Fibroblast of villous mesenchyme (primary cell): Measurements from ENCODE around the gene GSTO2. TPM values are rescaled to one million over a fixed set of nuclear protein-coding genes. Genes with fewer than 3 reads are reported as not detected.
A peak's percentile ranks its signal among the peaks of the same experiment; 100 is the strongest.

Experiments used
- DNase-seq: peaks from one replicate; pipeline ENCODE4 v3.0.0-alpha.2; 2010; ENCODE audit warnings: low read depth
- H3K4me3 ChIP-seq: 2 replicates; pipeline ENCODE4 v1.5.1; 2011; ENCODE audit warnings: low read depth, mild to moderate bottlenecking, low read length
- total RNA-seq: library from RNA; depleted of rRNA; stranded (reverse); fragments of >200 nt; gene quantifications from 2 replicates; pipeline ENCODE4 v1.2.3, GENCODE V29; 2012
- TF ChIP-seq, protein P1 (sequence below): IDR thresholded peaks from 2 replicates; pipeline ENCODE4 v1.5.1; 2012; ENCODE audit warnings: low read depth, mild to moderate bottlenecking, low read length; ENCODE audit not compliant: insufficient read depth

GSTO2 gene
- total RNA-seq, 1 donor, result 2.2 TPM

DNA sequence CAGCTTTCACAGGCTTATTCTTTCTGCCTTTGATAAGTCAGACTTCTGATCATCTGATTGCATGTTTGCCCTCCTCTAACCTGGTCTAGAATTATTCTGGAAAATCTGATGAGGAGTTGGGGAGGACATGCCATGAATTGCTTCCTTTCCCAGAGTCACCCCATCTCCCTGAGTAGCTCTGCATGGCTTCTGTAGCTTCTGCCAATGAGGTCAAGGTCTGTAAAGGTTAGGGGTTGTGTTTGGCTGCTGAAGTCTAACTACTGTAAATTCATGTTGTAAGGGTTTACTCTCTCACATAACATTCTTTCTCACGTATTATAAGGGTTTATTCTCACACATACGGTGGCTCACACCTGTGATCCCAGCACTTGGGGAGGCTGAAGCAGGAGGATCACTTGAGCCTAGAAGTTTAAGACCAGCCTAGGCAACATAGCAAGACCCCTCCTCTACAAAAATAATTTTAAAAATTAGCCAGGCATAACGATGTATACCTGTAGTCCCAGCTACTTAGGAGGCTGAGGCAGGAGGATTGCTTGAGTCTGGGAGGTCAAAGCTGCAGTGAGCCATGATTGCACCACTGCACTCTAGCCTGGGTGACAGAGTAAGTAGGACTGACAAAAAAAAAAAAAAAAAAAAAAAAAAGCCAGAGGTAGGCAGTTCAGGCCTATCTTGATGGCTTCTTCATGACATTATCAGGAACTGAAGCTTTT is 10.7 kb downstream of the GSTO2 start:
- no peak for DNase-seq
- TF ChIP-seq, protein P1, sequence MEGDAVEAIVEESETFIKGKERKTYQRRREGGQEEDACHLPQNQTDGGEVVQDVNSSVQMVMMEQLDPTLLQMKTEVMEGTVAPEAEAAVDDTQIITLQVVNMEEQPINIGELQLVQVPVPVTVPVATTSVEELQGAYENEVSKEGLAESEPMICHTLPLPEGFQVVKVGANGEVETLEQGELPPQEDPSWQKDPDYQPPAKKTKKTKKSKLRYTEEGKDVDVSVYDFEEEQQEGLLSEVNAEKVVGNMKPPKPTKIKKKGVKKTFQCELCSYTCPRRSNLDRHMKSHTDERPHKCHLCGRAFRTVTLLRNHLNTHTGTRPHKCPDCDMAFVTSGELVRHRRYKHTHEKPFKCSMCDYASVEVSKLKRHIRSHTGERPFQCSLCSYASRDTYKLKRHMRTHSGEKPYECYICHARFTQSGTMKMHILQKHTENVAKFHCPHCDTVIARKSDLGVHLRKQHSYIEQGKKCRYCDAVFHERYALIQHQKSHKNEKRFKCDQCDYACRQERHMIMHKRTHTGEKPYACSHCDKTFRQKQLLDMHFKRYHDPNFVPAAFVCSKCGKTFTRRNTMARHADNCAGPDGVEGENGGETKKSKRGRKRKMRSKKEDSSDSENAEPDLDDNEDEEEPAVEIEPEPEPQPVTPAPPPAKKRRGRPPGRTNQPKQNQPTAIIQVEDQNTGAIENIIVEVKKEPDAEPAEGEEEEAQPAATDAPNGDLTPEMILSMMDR, result no peak
- no peak overlapping the region for H3K4me3 ChIP-seq

DNA sequence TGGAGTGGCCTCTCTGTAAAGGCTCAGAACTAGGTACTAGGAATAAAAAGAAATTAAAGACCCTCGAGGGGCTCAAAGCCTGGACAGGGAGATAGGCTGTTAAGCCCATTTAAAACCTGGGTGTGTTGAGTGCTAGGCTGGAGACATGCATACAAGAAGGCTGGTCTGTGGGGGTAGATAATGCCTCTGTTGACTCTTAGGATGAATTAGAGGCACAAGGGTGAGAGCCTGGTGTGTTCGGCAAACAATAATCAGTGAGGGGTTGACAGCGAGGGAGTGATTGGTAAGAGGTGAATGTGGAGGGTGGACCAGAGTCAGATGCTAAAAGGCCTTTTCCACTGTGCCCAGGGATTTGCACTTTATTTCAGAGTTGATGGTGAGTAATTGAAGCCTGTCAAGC is 12.7 kb downstream of the GSTO2 start:
- no peak for DNase-seq
- TF ChIP-seq, protein P1, result no peak
- no peak overlapping the region for H3K4me3 ChIP-seq

DNA sequence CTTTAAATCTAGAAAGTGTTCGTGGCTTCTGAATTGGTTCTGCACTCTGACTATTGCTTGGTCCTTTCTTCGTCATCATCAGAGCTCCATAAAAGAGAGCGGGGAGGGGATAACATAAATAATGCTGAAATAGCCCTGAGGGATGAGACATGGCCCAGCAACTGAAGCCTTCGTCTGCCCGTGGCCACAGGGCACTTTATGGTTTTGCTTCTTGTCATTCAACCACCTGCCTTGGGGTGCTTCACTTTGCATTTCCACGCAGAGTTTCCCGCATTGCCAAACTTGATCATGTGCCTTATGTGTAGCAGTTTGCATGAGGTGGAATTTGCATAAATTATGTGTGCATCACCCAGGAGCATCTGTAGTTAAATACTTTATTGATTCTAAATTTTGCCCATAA is 15.9 kb downstream of the GSTO2 start:
- DNase-seq, result no peak
- TF ChIP-seq, protein P1, result no peak

DNA sequence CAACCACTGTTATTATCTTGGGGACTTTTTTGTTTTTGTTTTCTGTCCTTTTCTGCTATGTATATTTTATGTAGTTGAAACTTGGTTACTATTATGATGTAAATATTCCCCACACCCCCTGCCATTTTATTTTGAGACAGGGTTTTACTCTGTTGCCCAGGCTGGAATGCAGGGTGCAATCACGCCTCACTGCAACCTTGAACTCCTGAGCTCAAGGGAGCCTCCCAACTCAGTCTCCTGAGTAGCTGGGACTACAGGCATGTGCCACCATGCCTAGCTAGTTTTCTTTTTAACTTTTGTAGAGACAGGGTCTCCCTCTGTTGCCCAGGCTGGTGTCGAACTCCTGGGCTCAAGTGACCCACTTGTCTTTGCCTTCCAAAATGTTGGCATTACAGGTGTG is 18.0 kb downstream of the GSTO2 start:
- DNase-seq, result no peak
- H3K4me3 ChIP-seq, result no peak overlapping the region
- TF ChIP-seq, protein P1, result no peak

More for the DNA sequence above, 15.9 kb downstream of the GSTO2 start:
- H3K4me3 ChIP-seq, result no peak overlapping the region

DNA sequence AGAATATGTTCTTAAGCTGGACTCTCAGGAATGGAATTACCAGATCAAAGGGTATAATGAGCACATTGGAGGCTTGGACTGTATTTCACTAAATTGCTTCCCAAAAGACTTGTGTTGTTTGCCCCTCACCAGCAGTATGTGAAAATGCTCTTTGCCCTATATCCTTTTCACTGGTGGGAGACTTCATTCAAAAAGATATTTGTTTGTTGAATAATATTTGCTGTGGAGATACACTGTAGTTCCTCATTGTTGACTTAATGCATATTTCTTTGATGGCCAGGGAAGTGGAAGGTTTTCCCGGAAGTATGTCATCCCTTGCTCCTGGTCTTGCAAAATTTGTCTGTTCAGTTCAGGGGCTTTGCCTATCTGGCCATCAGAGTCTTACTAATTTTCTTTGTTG is 19.4 kb downstream of the GSTO2 start:
- H3K4me3 ChIP-seq, result no peak overlapping the region
- no peak for DNase-seq
- TF ChIP-seq, protein P1, result no peak

DNA sequence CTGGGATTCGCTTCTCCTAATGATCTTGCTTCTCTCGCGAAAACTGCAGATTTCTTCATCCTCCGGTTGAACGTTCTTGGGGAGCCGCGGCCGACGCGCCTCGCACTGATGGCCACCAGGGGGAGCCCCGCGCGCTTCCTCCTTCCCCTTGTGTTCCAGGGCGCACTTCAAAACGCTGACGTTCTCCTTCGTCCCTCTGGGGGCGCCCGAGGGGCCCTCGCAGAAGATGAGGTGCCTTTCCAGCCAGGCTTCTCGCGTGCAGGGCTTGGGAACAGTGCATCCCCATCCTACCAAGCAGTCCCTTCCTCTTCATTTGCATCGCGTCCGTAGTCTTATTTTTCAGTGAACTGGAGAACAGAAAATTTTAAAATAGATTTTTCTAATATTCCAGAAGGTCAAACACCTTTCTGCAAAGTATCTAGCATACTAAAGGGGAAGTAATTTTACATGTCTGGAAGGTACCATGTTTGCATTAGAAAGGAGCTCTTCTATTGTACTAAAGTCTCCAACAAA is 22.5 kb downstream of the GSTO2 start:
- TF ChIP-seq, protein P1, result peak; percentile 100
- DNase-seq, result peak; percentile 91
- H3K4me3 ChIP-seq, result no peak overlapping the region

DNA sequence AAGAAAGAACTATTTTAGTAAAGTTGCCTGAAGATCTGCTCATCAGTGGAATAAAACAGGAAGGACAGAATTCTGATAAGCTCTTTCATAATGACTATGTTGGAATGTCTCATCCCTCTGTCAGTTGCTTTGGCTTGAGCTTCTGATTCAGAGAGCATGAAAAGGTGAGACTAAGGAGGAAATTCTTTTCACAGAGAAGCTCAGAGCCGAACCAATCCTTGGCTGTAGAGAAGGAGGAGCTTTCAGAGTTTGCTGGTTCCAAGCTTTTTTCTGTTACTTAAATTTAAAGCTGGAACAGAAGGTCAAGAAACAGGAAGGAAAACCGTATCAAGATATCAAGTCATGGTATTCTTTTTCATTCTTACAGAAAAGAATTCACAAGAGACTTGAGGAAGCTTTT is 24.0 kb downstream of the GSTO2 start:
- DNase-seq, result peak; percentile 54
- no peak overlapping the region for H3K4me3 ChIP-seq
- TF ChIP-seq, protein P1, result no peak
